Fibroblast of lung (primary cell): ENCODE data around the gene SNX32. TPM values are rescaled to one million over a fixed set of nuclear protein-coding genes. Genes with fewer than 3 reads are reported as not detected.

Experiments used
- DNase-seq, 2 donors: peaks; one replicate each; pipeline versions ENCODE4 v3.0.0 to v3.0.0-alpha.2; 2010; ENCODE audit warnings: low read depth in 2 of 2
- H2AFZ ChIP-seq: 2 replicates; pipeline ENCODE4 v1.5.1; 2012; ENCODE audit warnings: low read length, control low read depth, inconsistent platforms
- H3K27ac ChIP-seq: 2 replicates; pipeline ENCODE4 v1.5.1; 2011; ENCODE audit warnings: low read length, control low read depth; ENCODE audit not compliant: insufficient read depth
- H3K27me3 ChIP-seq: 2 replicates; pipeline ENCODE4 v1.5.1; 2011; ENCODE audit warnings: mild to moderate bottlenecking, low read length; ENCODE audit not compliant: control insufficient read depth, insufficient read depth
- H3K36me3 ChIP-seq: 2 replicates; pipeline ENCODE4 v1.5.1; 2011; ENCODE audit warnings: low read length; ENCODE audit not compliant: control insufficient read depth, insufficient read depth
- H3K4me1 ChIP-seq: 2 replicates; pipeline ENCODE4 v1.5.1; 2011; ENCODE audit warnings: low read length; ENCODE audit not compliant: control insufficient read depth, insufficient read depth; ENCODE audit errors: extremely low read depth
- H3K4me2 ChIP-seq: 2 replicates; pipeline ENCODE4 v1.5.1; 2011; ENCODE audit warnings: low read length, control low read depth; ENCODE audit not compliant: insufficient read depth; ENCODE audit errors: extremely low read depth
- H3K4me3 ChIP-seq, 4 experiments: fragments of 200-600 bp in 1 of 4; sonication (generic) in 1 of 4; replicated peaks in 1 of 4; 2 replicates each; pipeline ENCODE4 v1.5.1; 2011 to 2016; ENCODE audit warnings: low read length in 4 of 4, low read depth in 3 of 4, mild to moderate bottlenecking in 3 of 4, control low read depth in 2 of 4, inconsistent platforms in 1 of 4, mixed read lengths in 1 of 4; ENCODE audit not compliant: insufficient read depth in 1 of 4; ENCODE audit errors: control extremely low read depth in 1 of 4
- H3K79me2 ChIP-seq: 2 replicates; pipeline ENCODE4 v1.5.1; 2012; ENCODE audit warnings: mild to moderate bottlenecking, low read length, inconsistent platforms; ENCODE audit not compliant: control insufficient read depth, insufficient read depth
- H3K9ac ChIP-seq: 2 replicates; pipeline ENCODE4 v1.5.1; 2011; ENCODE audit warnings: mild to moderate bottlenecking, low read length, control low read depth; ENCODE audit not compliant: insufficient read depth
- H3K9me3 ChIP-seq: 2 replicates; pipeline ENCODE4 v1.5.1; 2012; ENCODE audit warnings: low read depth, low read length; ENCODE audit not compliant: control insufficient read depth, insufficient read depth
- H4K20me1 ChIP-seq: 2 replicates; pipeline ENCODE4 v1.5.1; 2011; ENCODE audit warnings: low read length; ENCODE audit not compliant: control insufficient read depth, insufficient read depth; ENCODE audit errors: extremely low read depth
- EZH2 ChIP-seq: IDR thresholded peaks from 2 replicates; pipeline ENCODE4 v1.5.1; 2012; ENCODE audit warnings: low read length, control low read depth, mild to moderate bottlenecking; ENCODE audit errors: missing control alignments
- polyA plus RNA-seq, 2 donors: library from polyadenylated mRNA; depleted of rRNA in 1 of 2; stranded (reverse) in 1 of 2; unstranded in 1 of 2; fragments of >200 nt; gene quantifications; 2 replicates each; pipeline ENCODE4 v1.2.1, GENCODE V29; 2011 to 2012; ENCODE audit warnings: missing spikeins in 1 of 2
- total RNA-seq: library from RNA; depleted of rRNA; stranded (reverse); fragments of >200 nt; gene quantifications from 2 replicates; pipeline ENCODE4 v1.2.1, GENCODE V29; 2014
- TF ChIP-seq, protein P1 (sequence below), 2 donors: IDR thresholded peaks in 1 of 2; conservative IDR thresholded peaks in 1 of 2; 1 replicate in 1 of 2; 2 replicates in 1 of 2; pipeline ENCODE4 v1.5.1; 2011 to 2012; ENCODE audit warnings: low read length in 2 of 2, control low read depth in 1 of 2, inconsistent platforms in 1 of 2, low read depth in 1 of 2, mild to moderate bottlenecking in 1 of 2

SNX32 gene
- total and polyA plus RNA-seq, 2 donors (not counting 1 experiment from before 2014, with no cell fraction given): 0.33 to 3.1 TPM

DNA sequence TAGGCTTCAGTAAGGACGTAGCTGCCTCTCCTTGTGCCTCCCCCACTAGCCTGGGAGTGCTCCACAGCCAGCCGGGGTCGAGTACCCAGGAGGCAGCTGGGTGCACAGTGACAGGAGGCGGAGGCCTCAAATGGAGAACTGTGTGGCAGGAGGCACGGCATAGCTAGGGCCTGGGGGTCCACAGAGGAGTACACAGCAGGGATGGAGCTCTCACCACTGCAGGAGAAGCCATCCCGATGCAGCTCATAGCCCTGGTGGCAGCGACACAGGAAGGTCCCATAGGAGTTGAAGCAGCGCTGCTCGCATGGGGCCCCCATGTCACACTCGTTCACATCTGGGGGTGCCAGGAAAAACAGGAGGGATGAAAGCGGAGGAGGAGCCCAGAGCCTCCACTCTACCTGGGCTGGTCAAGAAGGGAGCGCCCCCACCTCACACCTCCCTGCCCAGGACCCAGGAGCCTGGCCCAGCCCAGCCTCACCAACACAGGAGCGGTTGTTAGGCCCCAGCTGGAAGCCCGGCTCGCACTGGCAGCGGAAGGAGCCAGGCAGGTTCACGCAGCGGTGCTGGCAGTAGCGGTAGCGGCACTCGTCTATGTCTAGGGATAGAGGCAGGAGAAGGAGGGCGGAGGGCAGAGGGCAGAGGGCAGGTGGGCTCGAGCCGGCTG is 36.0 kb downstream of the SNX32 start:
- no peak for TF ChIP-seq EZH2
- TF ChIP-seq, protein P1, sequence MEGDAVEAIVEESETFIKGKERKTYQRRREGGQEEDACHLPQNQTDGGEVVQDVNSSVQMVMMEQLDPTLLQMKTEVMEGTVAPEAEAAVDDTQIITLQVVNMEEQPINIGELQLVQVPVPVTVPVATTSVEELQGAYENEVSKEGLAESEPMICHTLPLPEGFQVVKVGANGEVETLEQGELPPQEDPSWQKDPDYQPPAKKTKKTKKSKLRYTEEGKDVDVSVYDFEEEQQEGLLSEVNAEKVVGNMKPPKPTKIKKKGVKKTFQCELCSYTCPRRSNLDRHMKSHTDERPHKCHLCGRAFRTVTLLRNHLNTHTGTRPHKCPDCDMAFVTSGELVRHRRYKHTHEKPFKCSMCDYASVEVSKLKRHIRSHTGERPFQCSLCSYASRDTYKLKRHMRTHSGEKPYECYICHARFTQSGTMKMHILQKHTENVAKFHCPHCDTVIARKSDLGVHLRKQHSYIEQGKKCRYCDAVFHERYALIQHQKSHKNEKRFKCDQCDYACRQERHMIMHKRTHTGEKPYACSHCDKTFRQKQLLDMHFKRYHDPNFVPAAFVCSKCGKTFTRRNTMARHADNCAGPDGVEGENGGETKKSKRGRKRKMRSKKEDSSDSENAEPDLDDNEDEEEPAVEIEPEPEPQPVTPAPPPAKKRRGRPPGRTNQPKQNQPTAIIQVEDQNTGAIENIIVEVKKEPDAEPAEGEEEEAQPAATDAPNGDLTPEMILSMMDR (conservative IDR thresholded peaks at IDR 0.05 in 1 of 2, IDR thresholded peaks at IDR 0.05 in 1 of 2; ENCODE audit: low read depth in 1 of 2, low read length in 2 of 2): no peak
- no peaks in the 10 kb centered on the region for H3K27me3 ChIP-seq
- H4K20me1 ChIP-seq: no peaks in the 10 kb centered on the region
- peaks cover 37% of the 10 kb centered on the region for H3K36me3 ChIP-seq
- peaks cover 30% of the 10 kb centered on the region for H3K79me2 ChIP-seq
- peaks cover 23% of the 10 kb centered on the region for H3K4me1 ChIP-seq
- no peaks in the 10 kb centered on the region for H3K9me3 ChIP-seq
- H3K4me3 ChIP-seq: no peak overlapping the region
- no peak overlapping the region for H3K4me2 ChIP-seq
- H3K27ac ChIP-seq: no peak overlapping the region
- H3K9ac ChIP-seq: no peak overlapping the region
- DNase-seq: no peak
- no peak overlapping the region for H2AFZ ChIP-seq

DNA sequence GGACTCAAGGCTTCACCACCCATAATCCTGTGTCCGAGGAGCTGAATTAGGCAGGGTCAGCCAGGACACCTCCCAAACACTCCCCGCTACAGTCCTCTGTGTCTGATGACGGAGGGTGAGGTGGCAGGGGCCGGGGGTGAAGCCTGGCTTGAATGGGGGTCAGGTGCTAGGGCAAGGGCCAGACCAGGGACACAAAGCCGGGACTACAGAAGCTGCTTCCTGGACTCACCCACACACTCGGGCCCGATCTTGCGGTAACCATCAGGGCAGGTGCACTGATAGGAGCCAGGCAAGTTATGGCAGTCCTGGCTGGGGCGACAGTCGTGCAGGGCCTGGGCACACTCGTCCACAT is 36.5 kb downstream of the SNX32 start:
- Histone ChIP-seq H2AFZ (no peak overlapping the region), H3K27ac (no peak overlapping the region), H3K79me2 (peaks cover 30% of the 10 kb centered on the region), H3K9ac (no peak overlapping the region), H3K4me1 (peaks cover 23% of the 10 kb centered on the region), H3K27me3 (no peaks in the 10 kb centered on the region), H3K4me3 (no peak overlapping the region), H3K4me2 (no peak overlapping the region), H4K20me1 (no peaks in the 10 kb centered on the region), H3K36me3 (peaks cover 32% of the 10 kb centered on the region), H3K9me3 (no peaks in the 10 kb centered on the region)
- no peak for TF ChIP-seq EZH2
- TF ChIP-seq, protein P1 (conservative IDR thresholded peaks at IDR 0.05 in 1 of 2, IDR thresholded peaks at IDR 0.05 in 1 of 2; ENCODE audit: low read depth in 1 of 2, low read length in 2 of 2): no peak
- no peak for DNase-seq

DNA sequence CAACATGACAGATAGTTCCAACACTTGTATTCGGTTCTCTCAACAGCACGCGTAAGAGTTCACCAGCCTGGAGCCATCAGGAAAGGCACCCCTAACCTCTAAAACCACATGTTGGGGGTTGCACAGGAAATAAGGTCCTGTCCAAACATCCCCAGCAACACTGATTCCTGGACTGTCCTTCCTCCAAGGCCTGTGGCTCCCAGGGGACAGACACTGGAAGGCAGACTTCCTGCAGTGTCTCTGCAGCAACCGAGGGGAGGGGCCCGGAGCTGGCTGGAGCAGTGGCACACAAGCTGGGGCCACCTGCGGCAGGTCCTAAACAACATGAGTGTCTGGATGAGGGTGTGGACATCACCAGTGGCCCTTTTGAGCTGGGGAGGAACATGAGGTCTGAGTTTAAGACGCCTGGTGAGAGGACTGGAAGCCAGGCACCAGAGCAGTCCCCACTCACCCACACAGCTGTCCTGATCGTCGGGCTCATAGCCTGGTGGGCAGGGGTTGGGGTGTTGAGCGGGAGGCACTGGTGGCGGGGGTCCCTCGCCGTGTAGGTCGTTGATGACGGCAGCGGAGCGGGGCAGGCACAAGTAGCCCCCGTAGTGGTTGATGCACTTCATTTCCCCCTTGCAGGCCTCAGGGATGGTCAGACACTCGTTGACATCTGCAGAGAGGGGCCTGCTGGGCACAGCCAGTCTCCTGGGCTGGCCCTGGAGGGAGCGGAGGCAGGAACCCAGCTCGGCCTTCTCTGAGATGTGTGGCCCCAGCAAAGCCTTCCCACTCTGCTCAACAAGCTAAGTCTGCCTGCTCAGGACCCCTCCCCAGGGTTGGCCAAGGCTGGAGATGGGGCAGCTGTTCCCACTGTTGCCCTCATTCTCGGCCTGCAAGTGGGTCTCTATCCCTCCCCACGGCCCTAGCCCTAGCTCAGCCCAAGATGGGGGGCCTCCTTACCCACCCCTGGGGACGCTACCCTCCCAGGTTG is 37.2 kb downstream of the SNX32 start:
- peaks cover 29% of the 10 kb centered on the region for H3K36me3 ChIP-seq
- no peaks in the 10 kb centered on the region for H3K9me3 ChIP-seq
- H3K27ac ChIP-seq: peak overlapping the region; percentile 88
- peaks cover 23% of the 10 kb centered on the region for H3K4me1 ChIP-seq
- TF ChIP-seq, protein P1 (conservative IDR thresholded peaks at IDR 0.05 in 1 of 2, IDR thresholded peaks at IDR 0.05 in 1 of 2; ENCODE audit: low read depth in 1 of 2, low read length in 2 of 2): no peak
- no peak for TF ChIP-seq EZH2
- peak overlapping the region; percentile 64 to 81 (median 76) for H3K4me3 ChIP-seq
- no peaks in the 10 kb centered on the region for H4K20me1 ChIP-seq
- H3K27me3 ChIP-seq: no peaks in the 10 kb centered on the region
- H3K4me2 ChIP-seq: peak overlapping the region; percentile 96
- H2AFZ ChIP-seq: no peak overlapping the region
- H3K9ac ChIP-seq: peak overlapping the region; percentile 82
- H3K79me2 ChIP-seq: peaks cover 30% of the 10 kb centered on the region
- no peak for DNase-seq
